HG02981 (cell line): ENCODE results near the gene SRCIN1.
"Not testable (repeated sequence)": the region's sequence is repeated elsewhere in the genome, so short reads cannot be mapped to it uniquely, and the experiment has no call there.

Experiments used
- ATAC-seq: cut with Tn5 transposase; IDR thresholded peaks from one replicate; pipeline ENCODE4 v1.9.1; 2021; ENCODE audit warnings: mild to moderate bottlenecking, moderate library complexity; ENCODE audit not compliant: unreplicated experiment

The SRCIN1 gene

GRCh38 chr17:38511150-38512108, 94.3 kb downstream of the SRCIN1 start:
- ATAC-seq, result no peak

DNA sequence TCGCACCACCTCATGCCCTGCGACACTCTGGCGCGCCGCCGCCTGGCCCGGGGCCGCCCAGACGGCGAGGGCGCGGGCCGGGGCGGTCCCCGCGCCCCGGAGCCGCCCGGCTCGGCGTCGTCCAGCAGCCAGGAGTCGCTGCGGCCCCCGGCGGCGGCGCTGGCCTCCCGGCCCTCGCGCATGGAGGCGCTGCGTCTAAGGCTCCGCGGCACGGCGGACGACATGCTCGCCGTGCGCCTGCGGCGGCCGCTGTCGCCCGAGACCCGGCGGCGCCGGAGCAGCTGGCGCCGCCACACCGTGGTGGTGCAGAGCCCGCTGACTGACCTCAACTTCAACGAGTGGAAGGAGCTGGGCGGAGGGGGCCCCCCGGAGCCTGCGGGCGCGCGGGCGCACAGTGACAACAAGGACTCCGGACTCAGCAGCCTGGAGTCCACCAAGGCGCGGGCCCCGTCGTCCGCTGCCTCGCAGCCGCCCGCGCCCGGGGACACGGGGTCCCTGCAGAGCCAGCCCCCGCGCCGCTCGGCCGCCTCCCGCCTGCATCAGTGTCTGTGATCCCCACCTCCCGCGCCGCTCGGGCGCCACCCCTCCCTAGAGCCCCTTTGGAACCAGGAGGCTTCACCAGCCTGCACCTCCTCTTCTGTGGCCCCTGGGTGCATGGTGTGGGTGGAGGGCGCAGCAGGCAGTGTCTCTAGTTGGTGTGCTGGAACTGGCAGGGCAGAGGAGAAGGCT, 95.2 kb downstream of the SRCIN1 start:
- no peak for ATAC-seq

DNA sequence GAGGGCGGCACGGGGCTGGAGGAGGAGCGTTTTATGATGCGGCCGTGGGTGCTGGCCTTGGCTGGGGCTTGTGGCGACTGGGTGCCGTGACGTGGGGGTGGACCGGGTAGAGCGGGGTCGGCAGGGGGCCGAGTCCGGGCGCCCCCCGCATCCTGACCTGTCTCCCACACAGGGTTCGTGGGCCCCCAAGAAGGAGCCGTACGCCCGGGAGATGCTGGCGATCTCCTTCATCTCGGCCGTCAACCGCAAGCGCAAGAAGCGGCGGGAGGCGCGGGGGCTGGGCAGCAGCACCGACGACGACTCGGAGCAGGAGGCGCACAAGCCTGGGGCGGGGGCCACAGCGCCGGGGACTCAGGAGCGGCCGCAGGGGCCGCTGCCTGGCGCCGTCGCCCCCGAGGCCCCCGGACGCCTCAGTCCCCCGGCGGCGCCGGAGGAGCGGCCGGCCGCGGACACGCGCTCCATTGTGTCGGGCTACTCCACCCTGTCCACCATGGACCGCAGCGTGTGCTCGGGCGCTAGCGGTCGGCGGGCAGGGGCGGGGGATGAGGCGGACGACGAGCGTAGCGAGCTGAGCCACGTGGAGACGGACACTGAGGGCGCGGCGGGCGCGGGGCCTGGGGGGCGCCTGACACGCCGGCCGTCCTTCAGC, 95.9 kb downstream of the SRCIN1 start:
- ATAC-seq, result no peak

- no peak for ATAC-seq
These were observed 96.6 kb downstream of the SRCIN1 start for GRCh38 chr17:38508954-38509771.

GRCh38 chr17:38508570-38508950, 97.2 kb downstream of the SRCIN1 start:
- ATAC-seq, result no peak

DNA sequence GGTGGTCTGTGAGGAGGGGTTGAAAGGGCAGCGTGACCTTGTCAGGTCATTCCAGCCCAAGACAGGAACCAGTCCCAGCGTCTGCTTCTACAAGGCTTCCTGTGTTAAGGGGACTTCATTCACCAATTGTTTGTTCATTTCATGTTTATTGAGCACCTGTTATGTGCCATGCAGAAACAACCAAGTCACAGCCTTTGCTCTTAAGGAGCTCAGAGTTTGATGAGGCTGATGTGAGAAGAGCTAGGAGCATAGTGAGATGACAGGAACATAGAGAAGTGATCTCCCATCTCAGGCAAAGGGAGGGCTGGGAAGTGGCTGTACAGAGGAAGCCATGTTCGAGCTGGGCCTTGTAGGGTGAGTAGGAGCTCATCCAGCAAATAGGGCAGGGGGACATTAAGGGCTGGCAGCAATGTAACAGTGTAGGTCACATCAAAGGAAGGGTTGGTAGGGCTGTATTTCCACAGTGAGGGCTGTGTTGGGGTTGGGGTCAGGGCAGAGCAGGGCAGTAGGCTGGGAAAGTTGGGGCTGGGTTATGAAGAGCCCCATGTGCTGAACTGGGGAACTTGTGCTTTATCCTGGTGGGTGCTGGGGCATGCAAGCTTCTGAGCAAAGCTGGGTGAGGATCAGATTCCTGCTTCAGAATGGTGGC, 97.7 kb downstream of the SRCIN1 start:
- no peak for ATAC-seq

GRCh38 chr17:38507436-38507835, 98.3 kb downstream of the SRCIN1 start:
- ATAC-seq, result no peak

GRCh38 chr17:38504216-38504615, 101.5 kb downstream of the SRCIN1 start:
- ATAC-seq, result no peak

DNA sequence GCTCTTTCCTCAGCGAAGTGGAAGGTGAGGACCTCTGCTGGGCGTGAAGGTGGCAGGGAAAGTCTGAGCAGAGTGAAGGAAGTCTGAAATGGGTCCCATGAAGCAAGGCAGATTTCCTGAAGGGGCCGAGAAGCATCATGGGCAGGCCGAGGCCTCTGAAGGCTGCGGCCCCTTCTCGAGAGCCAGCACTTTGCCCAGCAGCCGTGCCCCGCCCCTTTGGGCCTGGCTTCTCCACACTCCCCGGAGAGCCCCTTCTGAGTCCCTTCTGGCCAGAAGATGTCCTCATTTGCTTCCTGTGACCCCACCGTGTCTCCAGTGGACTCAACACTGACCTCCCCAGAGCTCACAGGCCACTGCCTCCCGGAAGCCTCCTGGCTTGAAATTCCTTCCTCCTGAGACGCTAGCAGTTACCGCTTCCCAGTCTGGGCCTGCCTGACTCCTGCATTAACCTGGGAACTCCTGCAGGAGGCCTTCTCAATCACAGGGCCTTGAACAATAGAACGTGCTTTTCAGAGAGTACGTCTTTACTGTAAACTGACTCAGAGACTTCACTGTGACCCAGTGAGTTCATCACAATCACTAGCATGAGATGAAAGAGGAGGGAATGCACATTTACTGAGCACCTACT, 102.4 kb downstream of the SRCIN1 start:
- not testable (repeated sequence) for ATAC-seq

GRCh38 chr17:38501718-38502117, 104.0 kb downstream of the SRCIN1 start:
- not testable (repeated sequence) for ATAC-seq

- not testable (repeated sequence) for ATAC-seq
These were observed 106.5 kb downstream of the SRCIN1 start for GRCh38 chr17:38499230-38499629.

DNA sequence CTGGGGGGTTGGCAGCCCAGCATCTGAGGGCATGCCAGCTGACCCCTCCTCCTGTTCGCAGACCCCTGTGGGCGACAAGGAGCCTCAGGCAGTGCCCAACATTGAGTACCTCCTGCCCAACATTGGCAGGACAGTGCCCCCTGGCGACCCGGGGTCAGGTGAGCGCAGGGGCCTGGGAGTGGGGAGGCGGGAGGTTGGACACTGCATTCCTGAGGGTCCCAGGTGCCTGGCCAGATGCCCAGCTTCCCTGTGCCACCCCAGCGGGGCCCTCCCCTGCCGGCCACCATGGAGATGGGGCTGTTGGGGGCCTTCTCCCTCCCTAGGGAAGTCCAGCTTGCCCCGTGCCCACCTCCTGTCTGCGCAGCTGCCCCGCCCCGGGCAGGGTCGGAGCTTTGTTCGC, 107.4 kb downstream of the SRCIN1 start:
- ATAC-seq, result no peak

GRCh38 chr17:38497656-38498055, 108.1 kb downstream of the SRCIN1 start:
- not testable (repeated sequence) for ATAC-seq

GRCh38 chr17:38494152-38494551, 111.6 kb downstream of the SRCIN1 start:
- not testable (repeated sequence) for ATAC-seq

DNA sequence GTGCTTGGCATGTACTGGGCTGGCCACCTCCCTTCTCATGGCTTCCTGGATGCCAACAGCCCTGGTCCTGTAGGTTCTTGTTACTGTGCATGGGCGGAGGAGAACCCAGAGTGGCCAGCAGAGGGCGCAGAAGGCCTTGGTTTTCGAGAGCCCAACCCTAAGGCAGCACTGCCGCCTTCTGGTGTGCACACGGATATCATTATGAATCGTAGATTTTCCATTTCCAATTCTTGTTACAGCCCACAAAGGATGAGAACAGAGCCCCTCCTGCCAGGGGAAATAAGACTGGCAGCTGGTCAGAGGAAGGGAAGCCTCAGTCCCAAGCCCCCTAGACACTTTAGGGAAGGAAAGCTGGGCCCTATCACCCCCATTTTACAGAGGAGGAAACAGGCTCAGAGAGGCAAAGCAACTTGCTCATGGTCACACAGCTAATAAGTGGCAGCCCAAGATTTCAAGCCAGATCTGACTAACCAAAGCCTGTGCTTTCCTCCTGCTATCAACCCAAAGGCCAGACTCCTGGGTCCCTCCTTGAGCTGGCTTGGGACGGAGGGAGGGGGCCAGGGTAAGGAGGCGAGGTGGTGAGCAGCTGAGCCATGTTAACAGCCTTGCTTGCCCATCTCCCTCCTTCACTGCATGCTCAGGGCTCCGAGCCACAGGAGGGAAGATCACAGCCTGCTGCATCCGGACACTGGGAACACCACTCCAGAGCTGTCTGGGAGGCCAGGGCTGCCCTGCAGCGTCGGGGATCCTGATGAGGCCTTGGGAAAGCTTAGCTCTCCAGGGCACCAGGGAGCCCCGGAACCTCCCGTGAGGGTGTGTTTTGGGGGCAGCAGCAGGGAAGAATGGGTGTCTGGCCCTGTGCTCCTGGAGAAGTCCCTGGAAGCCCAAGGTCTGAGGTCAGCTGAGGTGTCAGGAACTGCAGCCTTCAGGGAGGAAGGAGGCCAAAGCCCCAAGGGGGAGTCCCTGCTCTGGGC, 113.4 kb downstream of the SRCIN1 start:
- not testable (repeated sequence) for ATAC-seq

DNA sequence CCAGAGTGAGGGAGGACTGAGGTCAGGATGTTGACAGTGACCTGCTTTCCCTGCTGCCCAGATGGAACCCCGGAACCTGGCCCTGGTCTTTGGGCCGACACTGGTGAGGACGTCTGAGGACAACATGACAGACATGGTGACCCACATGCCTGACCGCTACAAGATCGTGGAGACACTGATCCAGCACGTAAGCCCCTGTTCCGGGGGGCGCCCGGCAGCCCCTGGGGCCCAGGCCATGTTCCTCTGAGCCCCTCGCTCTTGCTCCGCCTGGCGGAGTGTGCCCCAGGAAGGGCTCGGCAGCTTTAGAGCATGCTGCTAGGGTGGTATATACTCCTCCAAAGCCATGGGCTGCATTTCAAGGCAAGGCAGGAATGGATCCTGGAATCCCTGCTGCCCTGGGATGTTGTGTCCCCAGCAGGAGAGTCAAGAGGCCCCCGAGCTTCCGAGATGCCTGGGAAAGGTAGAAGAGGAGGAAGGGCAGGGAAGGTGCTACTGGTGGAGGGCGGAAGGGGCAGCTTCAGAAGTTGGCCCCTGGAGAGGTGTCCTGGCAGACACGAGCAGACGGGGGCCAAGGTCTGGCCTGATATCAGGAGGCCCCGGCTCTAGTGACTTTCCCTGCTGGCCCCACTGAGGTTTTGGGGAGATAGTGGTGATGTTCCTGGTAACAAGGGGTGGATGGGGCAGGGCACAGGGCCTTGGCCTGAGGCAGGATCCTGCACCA, 114.2 kb downstream of the SRCIN1 start:
- not testable (repeated sequence) for ATAC-seq

GRCh38 chr17:38489774-38490173, 116.0 kb downstream of the SRCIN1 start:
- not testable (repeated sequence) for ATAC-seq
